Osteocyte (in vitro differentiated cells): ENCODE data around the gene DSG2. TPM values are rescaled to one million over a fixed set of nuclear protein-coding genes. Genes with fewer than 3 reads are reported as not detected.

Source experiments
- DNase-seq: peaks from one replicate; pipeline ENCODE4 v3.0.0; 2021; ENCODE audit warnings: mixed read lengths; ENCODE audit not compliant: unreplicated experiment; ENCODE audit errors: extremely low spot score
- H3K27ac Mint-ChIP-seq: one replicate; pipeline ENCODE4 v1.8.0; 2021; ENCODE audit warnings: mild to moderate bottlenecking, mixed read lengths; ENCODE audit not compliant: unreplicated experiment
- H3K27me3 Mint-ChIP-seq: one replicate; pipeline ENCODE4 v1.8.0; 2021; ENCODE audit warnings: mixed read lengths; ENCODE audit not compliant: unreplicated experiment
- H3K36me3 Mint-ChIP-seq: one replicate; pipeline ENCODE4 v1.8.0; 2021; ENCODE audit warnings: mixed read lengths; ENCODE audit not compliant: unreplicated experiment
- H3K4me1 Mint-ChIP-seq: one replicate; pipeline ENCODE4 v1.8.0; 2021; ENCODE audit warnings: mixed read lengths; ENCODE audit not compliant: unreplicated experiment
- H3K4me3 Mint-ChIP-seq: one replicate; pipeline ENCODE4 v1.8.0; 2021; ENCODE audit warnings: mild to moderate bottlenecking, moderate library complexity, mixed read lengths; ENCODE audit not compliant: unreplicated experiment
- H3K9me3 Mint-ChIP-seq: one replicate; pipeline ENCODE4 v1.8.0; 2021; ENCODE audit warnings: mixed read lengths; ENCODE audit not compliant: unreplicated experiment
- CTCF ChIP-seq: fragments of 200-600 bp; sonication (generic); IDR thresholded peaks from 2 replicates; pipeline ENCODE4 v1.5.0; 2021; ENCODE audit warnings: antibody characterized with exemption, mild to moderate bottlenecking, moderate library complexity
- total RNA-seq: library from RNA; stranded (reverse); gene quantifications from 2 replicates; pipeline ENCODE4 v1.2.1, GENCODE V29; 2021

DSG2 gene
- total RNA-seq, 1 donor from 2014 or later, result 16.6 TPM

- no peak overlapping the region for H3K4me3 Mint-ChIP-seq
- DNase-seq, result no peak
- H3K9me3 Mint-ChIP-seq, result no peaks in the 10 kb centered on the region
- H3K4me1 Mint-ChIP-seq, result no peaks in the 10 kb centered on the region
- H3K27ac Mint-ChIP-seq, result no peak overlapping the region
- peaks cover 7% of the 10 kb centered on the region for H3K36me3 Mint-ChIP-seq
- no peak for TF ChIP-seq CTCF
- no peaks in the 10 kb centered on the region for H3K27me3 Mint-ChIP-seq
These were observed 28.4 kb downstream of the DSG2 start for GRCh38 chr18:31526374-31526773.

- DNase-seq, result no peak
- no peak overlapping the region for H3K27ac Mint-ChIP-seq
- no peaks in the 10 kb centered on the region for H3K9me3 Mint-ChIP-seq
- TF ChIP-seq CTCF, result no peak
- peaks cover 3% of the 10 kb centered on the region for H3K36me3 Mint-ChIP-seq
- H3K4me1 Mint-ChIP-seq, result no peaks in the 10 kb centered on the region
- H3K27me3 Mint-ChIP-seq, result no peaks in the 10 kb centered on the region
- H3K4me3 Mint-ChIP-seq, result no peak overlapping the region
These were observed 35.3 kb downstream of the DSG2 start for GRCh38 chr18:31533236-31533635.

DNA sequence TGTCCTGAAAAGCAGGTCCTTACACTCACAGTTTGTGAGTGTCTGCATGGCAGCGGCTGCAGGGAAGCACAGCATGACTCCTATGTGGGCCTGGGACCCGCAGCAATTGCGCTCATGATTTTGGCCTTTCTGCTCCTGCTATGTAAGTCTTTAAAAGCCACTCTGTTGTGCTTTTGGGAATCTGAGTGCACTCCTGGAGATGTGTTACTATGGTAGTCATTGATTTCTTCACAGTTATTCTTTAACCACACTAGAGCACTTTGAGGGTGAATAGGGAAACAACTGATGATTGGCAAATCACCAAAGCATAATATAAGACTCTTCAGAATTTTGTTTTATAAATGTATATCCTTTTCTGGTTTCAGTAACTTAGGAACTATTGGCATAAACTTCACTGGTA lies 40.9 kb downstream of the DSG2 start:
- DNase-seq, result no peak
- Mint-ChIP-seq H3K4me3 (no peak overlapping the region), H3K27me3 (no peaks in the 10 kb centered on the region), H3K27ac (no peak overlapping the region), H3K36me3 (peaks cover 12% of the 10 kb centered on the region), H3K9me3 (no peaks in the 10 kb centered on the region), H3K4me1 (no peaks in the 10 kb centered on the region)
- no peak for TF ChIP-seq CTCF

DNA sequence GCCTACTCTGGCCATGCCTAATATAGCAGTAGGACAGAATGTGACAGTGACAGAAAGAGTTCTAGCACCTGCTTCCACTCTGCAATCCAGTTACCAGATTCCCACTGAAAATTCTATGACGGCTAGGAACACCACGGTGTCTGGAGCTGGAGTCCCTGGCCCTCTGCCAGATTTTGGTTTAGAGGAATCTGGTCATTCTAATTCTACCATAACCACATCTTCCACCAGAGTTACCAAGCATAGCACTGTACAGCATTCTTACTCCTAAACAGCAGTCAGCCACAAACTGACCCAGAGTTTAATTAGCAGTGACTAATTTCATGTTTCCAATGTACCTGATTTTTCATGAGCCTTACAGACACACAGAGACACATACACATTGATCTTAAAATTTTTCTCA lies 48.5 kb downstream of the DSG2 start:
- no peaks in the 10 kb centered on the region for H3K9me3 Mint-ChIP-seq
- H3K27ac Mint-ChIP-seq, result no peak overlapping the region
- H3K27me3 Mint-ChIP-seq, result no peaks in the 10 kb centered on the region
- H3K36me3 Mint-ChIP-seq, result peaks cover 7% of the 10 kb centered on the region
- DNase-seq, result no peak
- no peak for TF ChIP-seq CTCF
- no peaks in the 10 kb centered on the region for H3K4me1 Mint-ChIP-seq
- H3K4me3 Mint-ChIP-seq, result no peak overlapping the region

- H3K9me3 Mint-ChIP-seq, result no peaks in the 10 kb centered on the region
These were observed 50.9 kb downstream of the DSG2 start for GRCh38 chr18:31548853-31549252.

More at GRCh38 chr18:31548853-31549252, 50.9 kb downstream of the DSG2 start:
- TF ChIP-seq CTCF, result no peak
- Mint-ChIP-seq H3K4me1 (no peaks in the 10 kb centered on the region), H3K27me3 (no peaks in the 10 kb centered on the region), H3K36me3 (peaks cover 3% of the 10 kb centered on the region), H3K4me3 (no peak overlapping the region), H3K27ac (no peak overlapping the region)
- no peak for DNase-seq
